K562 (cell line): Measurements from ENCODE around the gene FLII. TPM values are rescaled to one million over a fixed set of nuclear protein-coding genes. Genes with fewer than 3 reads are reported as not detected.

Experiments used
- CTCF ChIP-seq, 3 experiments: IDR thresholded peaks in 2 of 3; conservative IDR thresholded peaks in 1 of 3; 2 replicates each; pipeline ENCODE4 v1.5.1; 2011 to 2012; ENCODE audit warnings: low read length in 3 of 3, mild to moderate bottlenecking in 3 of 3, control low read depth in 2 of 3, improper control_type of control experiment in 1 of 3, inconsistent platforms in 1 of 3, low read depth in 1 of 3, mixed read lengths in 1 of 3, moderate library complexity in 1 of 3; ENCODE audit not compliant: insufficient read depth in 2 of 3
- ESRRB ChIP-seq: fragments of 250-450 bp; sonication (Bioruptor Pico); IDR thresholded peaks from 2 replicates; pipeline ENCODE4 v1.5.0; 2020; ENCODE audit warnings: mild to moderate bottlenecking, moderate library complexity, borderline replicate concordance
- FOXJ3 ChIP-seq: sonication (generic); formaldehyde crosslinking; IDR thresholded peaks from 2 replicates; pipeline ENCODE4 v1.4.0; 2020; ENCODE audit warnings: mild to moderate bottlenecking, missing genetic modification reagents
- JUN ChIP-seq, 2 experiments: sonication (generic) in 1 of 2; formaldehyde crosslinking in 1 of 2; IDR thresholded peaks; 2 replicates each; pipeline versions ENCODE4 v1.6.1 to v1.8.0; 2012 to 2022; ENCODE audit warnings: borderline replicate concordance in 2 of 2, mild to moderate bottlenecking in 2 of 2, improper control_type of control experiment in 1 of 2, low read depth in 1 of 2, low read length in 1 of 2, missing genetic modification reagents in 1 of 2
- MAFF ChIP-seq: IDR thresholded peaks from 2 replicates; pipeline ENCODE4 v1.6.1; 2012; ENCODE audit warnings: low read length, improper control_type of control experiment
- MEF2A ChIP-seq: IDR thresholded peaks from 2 replicates; pipeline ENCODE4 v1.6.1; 2011; ENCODE audit warnings: low read depth, mild to moderate bottlenecking, low read length, moderate library complexity; ENCODE audit not compliant: control insufficient read depth
- NUFIP1 ChIP-seq: fragments of 450-650 bp; IDR thresholded peaks from 2 replicates; pipeline ENCODE4 v1.6.1; 2018; ENCODE audit not compliant: partially characterized antibody
- PURB ChIP-seq: sonication (generic); formaldehyde crosslinking; IDR thresholded peaks from 2 replicates; pipeline ENCODE4 v1.9.0; 2021; ENCODE audit warnings: low read depth, mild to moderate bottlenecking, missing genetic modification reagents
- PYGO2 ChIP-seq: fragments of 450-650 bp; IDR thresholded peaks from 2 replicates; pipeline ENCODE4 v1.6.1; 2016; ENCODE audit warnings: mild to moderate bottlenecking, missing genetic modification characterization, moderate library complexity, missing compliant biosample characterization
- REST ChIP-seq, 2 experiments: fragments of 450-650 bp; formaldehyde crosslinking in 1 of 2; IDR thresholded peaks; 2 replicates each; pipeline versions ENCODE4 v1.4.0 to v1.6.1; 2014 to 2020; ENCODE audit warnings: mild to moderate bottlenecking in 2 of 2, borderline replicate concordance in 1 of 2, low read depth in 1 of 2
- SMC3 ChIP-seq: conservative IDR thresholded peaks from 2 replicates; pipeline ENCODE4 v1.6.1; 2011; ENCODE audit warnings: low read depth, low read length, improper control_type of control experiment; ENCODE audit not compliant: insufficient read depth
- THRA ChIP-seq: fragments of 450-650 bp; IDR thresholded peaks from 2 replicates; pipeline ENCODE4 v1.6.1; 2017; ENCODE audit warnings: mild to moderate bottlenecking, moderate library complexity
- ZBTB5 ChIP-seq: fragments of 450-650 bp; IDR thresholded peaks from 2 replicates; pipeline ENCODE4 v1.6.1; 2017; ENCODE audit warnings: antibody characterized with exemption
- ZKSCAN8 ChIP-seq: fragments of 200-800 bp; sonication (Bioruptor generic); IDR thresholded peaks from 2 replicates; pipeline ENCODE4 v1.6.1; 2016; ENCODE audit warnings: missing genetic modification characterization, missing compliant biosample characterization
- polyA plus RNA-seq, 8 experiments: library from polyadenylated mRNA; depleted of rRNA in 4 of 8; stranded (reverse) in 5 of 8; unstranded in 3 of 8; fragments of >200 nt; fragmentation: Nextera tagmentation in 2 of 8; fragmentation: Illumina TruSeq in 1 of 8; extraction: Ambion mirVana in 2 of 8; extraction: Trizol in 1 of 8; gene quantifications; 2 replicates each; pipeline versions ENCODE4 v1.2.1 to v1.2.3, GENCODE V29; 2011 to 2014; ENCODE audit warnings: inconsistent platforms in 1 of 8, missing spikeins in 1 of 8
- total RNA-seq, 7 experiments: library from RNA; depleted of rRNA in 6 of 7; stranded (reverse); fragments of >200 nt in 6 of 7; fragmentation: Illumina TruSeq in 2 of 7; extraction: Trizol in 2 of 7; gene quantifications; 2 replicates each; pipeline versions ENCODE4 v1.2.1 to v1.2.3, GENCODE V29; 2011 to 2021; ENCODE audit warnings: low replicate concordance in 1 of 7

FLII gene
- total and polyA plus RNA-seq, 9 of the 15 experiments (the other 6 are each of a cell fraction or from before 2014, with no cell fraction given), result 11.7 to 126 (median 82.5) TPM

- TF ChIP-seq ZKSCAN8 (CRISPR knock-in tag) (no peak), CTCF (IDR thresholded peaks at IDR 0.05 in 2 of 3, conservative IDR thresholded peaks at IDR 0.05 in 1 of 3; ENCODE audit: insufficient read depth in 2 of 3, low read depth in 1 of 3, low read length in 3 of 3) (peak; percentile 69 to 83 (median 70)), REST (IDR thresholded peaks at IDR 0.05; ENCODE audit: borderline replicate concordance) (peak; percentile 38; the same call in 1 of the 2 replicates), REST (CRISPR knock-in tag; IDR thresholded peaks at IDR 0.05; ENCODE audit: low read depth) (no peak), ESRRB (CRISPR knock-in tag) (no peak), NUFIP1 (no peak), PURB (CRISPR knock-in tag) (no peak), PYGO2 (no peak), SMC3 (peak; percentile 44; the same call in 1 of the 2 replicates), MEF2A (no peak), FOXJ3 (CRISPR knock-in tag) (no peak), THRA (no peak), MAFF (no peak), JUN (IDR thresholded peaks at IDR 0.05; ENCODE audit: borderline replicate concordance, low read depth, low read length) (no peak), JUN (CRISPR knock-in tag; IDR thresholded peaks at IDR 0.05; ENCODE audit: borderline replicate concordance) (no peak), ZBTB5 (no peak)
Observed at GRCh38 chr17:18248300-18248731, 10.2 kb downstream of the FLII start (continued).
